ENCODE results near the gene KRTAP2-4.
"Not testable (repeated sequence)": the region's sequence is repeated elsewhere in the genome, so short reads cannot be mapped to it uniquely, and the experiment has no call there.

The KRTAP2-4 gene

GRCh38 chr17:41037853-41038350 lies 27.8 kb downstream of the KRTAP2-4 start:
- DNase-seq (ENCODE audit: low read depth), result no peak

DNA sequence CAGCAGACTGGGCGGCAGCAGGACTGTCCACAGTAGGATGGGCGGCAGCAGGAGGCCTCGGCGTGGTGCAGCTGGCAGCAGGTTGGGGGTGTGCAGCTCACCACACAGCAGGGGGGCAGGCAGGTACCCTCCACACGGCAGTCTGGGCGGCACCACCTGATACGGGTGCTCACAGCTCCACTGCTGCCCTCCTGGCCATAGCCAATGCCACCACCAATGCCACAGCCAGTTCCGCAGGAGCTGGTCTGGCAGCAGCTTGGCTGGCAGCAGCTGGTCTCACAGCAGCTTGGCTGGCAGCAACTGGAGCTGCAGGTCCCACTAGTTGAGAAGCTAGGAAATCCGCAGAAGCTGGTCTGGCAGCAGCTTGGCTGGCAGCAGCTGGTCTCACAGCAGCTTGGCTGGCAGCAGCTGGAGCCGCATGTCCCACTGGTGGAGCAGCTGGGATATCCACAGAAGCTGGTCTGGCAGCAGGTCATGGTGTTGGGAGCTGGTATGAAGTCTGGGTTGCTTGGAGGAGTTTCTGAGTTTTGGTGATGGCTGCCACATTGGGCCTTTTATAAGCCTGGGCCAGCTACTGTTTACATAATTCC lies 31.2 kb downstream of the KRTAP2-4 start, which contains the start of gene KRTAP1-3:
Gene KRTAP1-3, minus strand, starts transcription at position 529 of the 590 bp plus-strand sequence. Its CDS starts 53 bp downstream, at position 476.
- not testable (repeated sequence) for DNase-seq (ENCODE audit: low read depth)

GRCh38 chr17:41029633-41030245 lies 35.9 kb downstream of the KRTAP2-4 start, which contains the start of gene KRTAP1-4:
TSS of gene KRTAP1-4 (minus strand) at chr17:41030195. CDS start at chr17:41030078, 117 bp downstream.
- no peak for DNase-seq (ENCODE audit: low read depth)

GRCh38 chr17:41026715-41027471 lies 38.8 kb downstream of the KRTAP2-4 start, which contains the start of gene KRTAP1-5:
TSS of gene KRTAP1-5 (minus strand) at chr17:41027208. CDS start at chr17:41027155, 53 bp downstream.
- no peak for DNase-seq (ENCODE audit: low read depth)

GRCh38 chr17:41024697-41025096 lies 41.0 kb downstream of the KRTAP2-4 start:
- no peak for DNase-seq (ENCODE audit: low read depth)

GRCh38 chr17:41020336-41020735 lies 45.3 kb downstream of the KRTAP2-4 start:
- no peak for DNase-seq (ENCODE audit: low read depth)

DNA sequence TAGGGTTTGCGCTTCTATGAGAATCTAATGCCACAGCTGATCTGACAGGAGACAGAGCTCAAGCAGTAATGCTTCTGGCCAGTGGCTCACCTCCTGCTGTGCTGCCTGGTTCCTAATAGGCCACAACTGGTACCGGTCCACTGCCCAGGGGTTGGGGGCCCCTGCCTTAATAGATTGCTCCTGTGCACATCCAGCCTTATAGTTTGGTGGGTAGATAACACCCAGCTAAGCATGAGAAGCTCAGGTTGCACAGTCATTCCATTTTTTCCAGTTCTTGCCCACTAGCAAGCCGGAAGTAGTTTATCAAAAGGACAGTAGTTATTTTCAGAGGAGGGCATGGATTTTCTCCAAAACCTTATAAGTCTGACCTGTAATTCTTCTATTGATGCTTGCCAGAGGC lies 46.3 kb downstream of the KRTAP2-4 start:
- DNase-seq (ENCODE audit: low read depth), result no peak

- no peak for DNase-seq (ENCODE audit: low read depth)
Observed at GRCh38 chr17:41018541-41018940, 47.1 kb downstream of the KRTAP2-4 start.

DNA sequence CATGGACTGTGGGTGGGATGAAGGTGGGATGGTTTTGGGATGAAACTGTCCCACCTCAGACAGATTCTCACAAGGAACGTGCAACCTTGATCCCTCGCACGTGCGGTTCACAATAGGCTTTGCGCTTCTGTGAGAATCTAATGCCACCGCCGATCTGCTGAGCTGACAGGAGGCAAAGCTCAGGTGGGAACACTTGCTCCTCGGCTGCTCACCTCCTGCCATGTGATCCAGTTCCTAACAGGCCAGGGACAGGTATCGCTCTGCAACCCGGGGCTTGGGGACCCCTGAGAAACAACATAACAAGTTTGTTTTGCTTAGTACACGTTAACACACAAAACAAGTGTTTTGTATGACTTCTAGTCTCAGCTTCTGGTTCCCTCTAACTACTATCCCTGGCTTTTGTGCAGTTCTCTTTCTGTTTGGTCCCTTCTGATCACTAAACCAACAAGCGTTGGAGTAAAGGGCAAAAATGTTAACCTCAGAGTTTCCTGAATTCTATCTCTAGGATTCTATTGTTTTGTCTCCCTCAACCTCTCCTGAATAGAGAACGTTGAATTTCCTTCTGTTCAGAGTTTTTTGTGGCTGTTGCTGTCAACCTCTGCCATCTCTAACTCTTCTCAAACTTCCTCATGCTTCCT lies 49.0 kb downstream of the KRTAP2-4 start:
- DNase-seq (ENCODE audit: low read depth), result no peak

GRCh38 chr17:41015454-41015853 lies 50.2 kb downstream of the KRTAP2-4 start:
- DNase-seq (ENCODE audit: low read depth), result no peak

All from activated gamma-delta T cell treated with anti-CD3 and anti-CD28 coated beads, Interleukin-2, amount 50 U/mL, for 16 hours (primary cell).